ENCODE data around the gene QRICH2.
"Not testable (repeated sequence)": the region's sequence is repeated elsewhere in the genome, so short reads cannot be mapped to it uniquely, and the experiment has no call there.

Gene QRICH2, protein sequence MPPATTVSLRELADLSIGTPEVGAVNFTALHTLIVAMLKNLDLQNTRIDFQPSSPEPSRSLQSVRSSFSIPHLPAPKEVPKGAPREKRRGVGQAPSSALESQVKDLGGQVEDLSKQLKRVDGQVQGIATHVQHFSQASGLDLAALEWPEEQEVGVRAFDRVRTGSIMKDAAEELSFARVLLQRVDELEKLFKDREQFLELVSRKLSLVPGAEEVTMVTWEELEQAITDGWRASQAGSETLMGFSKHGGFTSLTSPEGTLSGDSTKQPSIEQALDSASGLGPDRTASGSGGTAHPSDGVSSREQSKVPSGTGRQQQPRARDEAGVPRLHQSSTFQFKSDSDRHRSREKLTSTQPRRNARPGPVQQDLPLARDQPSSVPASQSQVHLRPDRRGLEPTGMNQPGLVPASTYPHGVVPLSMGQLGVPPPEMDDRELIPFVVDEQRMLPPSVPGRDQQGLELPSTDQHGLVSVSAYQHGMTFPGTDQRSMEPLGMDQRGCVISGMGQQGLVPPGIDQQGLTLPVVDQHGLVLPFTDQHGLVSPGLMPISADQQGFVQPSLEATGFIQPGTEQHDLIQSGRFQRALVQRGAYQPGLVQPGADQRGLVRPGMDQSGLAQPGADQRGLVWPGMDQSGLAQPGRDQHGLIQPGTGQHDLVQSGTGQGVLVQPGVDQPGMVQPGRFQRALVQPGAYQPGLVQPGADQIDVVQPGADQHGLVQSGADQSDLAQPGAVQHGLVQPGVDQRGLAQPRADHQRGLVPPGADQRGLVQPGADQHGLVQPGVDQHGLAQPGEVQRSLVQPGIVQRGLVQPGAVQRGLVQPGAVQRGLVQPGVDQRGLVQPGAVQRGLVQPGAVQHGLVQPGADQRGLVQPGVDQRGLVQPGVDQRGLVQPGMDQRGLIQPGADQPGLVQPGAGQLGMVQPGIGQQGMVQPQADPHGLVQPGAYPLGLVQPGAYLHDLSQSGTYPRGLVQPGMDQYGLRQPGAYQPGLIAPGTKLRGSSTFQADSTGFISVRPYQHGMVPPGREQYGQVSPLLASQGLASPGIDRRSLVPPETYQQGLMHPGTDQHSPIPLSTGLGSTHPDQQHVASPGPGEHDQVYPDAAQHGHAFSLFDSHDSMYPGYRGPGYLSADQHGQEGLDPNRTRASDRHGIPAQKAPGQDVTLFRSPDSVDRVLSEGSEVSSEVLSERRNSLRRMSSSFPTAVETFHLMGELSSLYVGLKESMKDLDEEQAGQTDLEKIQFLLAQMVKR (N-terminal part only)

DNA sequence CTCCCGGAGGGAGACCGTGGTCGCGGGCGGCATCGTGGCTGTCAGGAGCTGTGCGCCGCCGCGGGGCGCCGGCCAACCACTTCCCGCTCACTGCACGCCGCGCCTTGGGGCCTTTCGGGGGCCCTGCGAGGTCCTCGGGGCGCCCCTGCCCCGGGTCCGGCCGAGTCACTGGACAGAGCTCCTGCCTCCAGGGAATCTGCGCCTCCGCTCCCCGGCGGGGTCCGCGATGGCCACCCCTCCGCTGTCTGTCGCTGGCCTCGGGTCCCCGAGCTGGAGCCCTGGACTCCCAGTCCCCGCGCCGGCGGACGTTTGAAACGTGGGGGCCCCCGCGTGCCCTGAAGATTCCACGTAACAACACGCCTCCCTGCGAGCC is at the start of gene QRICH2:
Gene QRICH2 (minus strand): TSS at position 311 of the 373 bp plus-strand sequence. CDS start 278 bp downstream, at position 33.
- DNase-seq: no peak

DNA sequence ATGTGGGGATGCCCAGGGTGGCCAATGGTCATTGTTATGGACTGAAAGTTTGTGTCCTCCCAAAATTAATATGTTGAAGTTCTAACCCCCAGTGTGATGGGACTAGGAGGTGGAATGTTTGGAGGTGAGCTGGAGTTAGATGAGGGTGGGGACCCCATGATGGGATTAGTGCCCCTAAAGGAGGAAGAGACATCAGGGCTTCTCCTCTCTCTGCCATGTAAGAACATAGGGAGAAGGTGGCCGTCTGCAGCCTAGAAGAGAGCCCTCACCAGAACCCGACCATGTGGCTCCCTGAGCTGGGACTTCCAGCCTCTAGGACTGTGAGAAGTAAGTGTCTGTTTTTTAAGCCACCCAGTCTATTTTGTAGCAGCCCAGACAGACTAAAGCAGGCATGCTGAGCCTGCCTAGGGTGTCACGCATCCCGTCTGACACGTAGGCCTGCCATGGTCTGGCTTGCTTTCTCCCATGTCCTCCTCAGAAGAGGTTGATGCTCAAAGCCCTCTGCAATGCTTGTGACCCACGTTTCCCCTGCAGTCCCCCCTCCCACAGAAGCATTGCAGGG is 49.6 kb upstream of the QRICH2 start:
- DNase-seq: no peak

DNA sequence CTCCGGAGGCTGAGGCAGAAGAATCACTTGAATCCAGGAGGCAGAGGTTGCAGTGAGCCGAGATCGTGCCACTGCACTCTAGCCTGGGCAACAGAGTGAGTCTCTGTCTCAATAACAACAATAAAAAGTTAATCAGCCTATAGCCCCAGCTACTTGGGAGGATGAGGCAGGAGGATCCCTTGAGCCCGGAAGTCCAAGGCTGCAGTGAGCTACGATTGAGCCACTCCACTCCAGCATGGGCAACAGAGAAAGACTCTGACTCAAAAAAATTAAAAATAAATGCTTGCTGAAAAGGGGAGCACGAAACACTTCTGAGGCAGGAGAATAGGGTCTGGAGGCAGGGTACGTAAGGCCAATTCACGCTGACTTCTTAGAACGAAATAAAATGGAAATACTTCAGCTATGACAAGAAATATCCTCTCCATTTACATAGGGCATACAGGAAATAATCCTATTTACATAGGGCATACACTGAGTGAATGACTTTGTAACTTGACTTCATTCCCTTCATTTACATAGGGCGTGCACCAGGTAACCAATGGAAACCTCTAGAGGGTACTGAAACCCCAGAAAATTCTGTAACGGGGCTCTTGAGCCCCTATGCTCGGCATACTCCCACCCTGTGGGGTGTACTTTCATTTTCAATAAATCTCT is 48.9 kb upstream of the QRICH2 start:
- no peak for DNase-seq

DNA sequence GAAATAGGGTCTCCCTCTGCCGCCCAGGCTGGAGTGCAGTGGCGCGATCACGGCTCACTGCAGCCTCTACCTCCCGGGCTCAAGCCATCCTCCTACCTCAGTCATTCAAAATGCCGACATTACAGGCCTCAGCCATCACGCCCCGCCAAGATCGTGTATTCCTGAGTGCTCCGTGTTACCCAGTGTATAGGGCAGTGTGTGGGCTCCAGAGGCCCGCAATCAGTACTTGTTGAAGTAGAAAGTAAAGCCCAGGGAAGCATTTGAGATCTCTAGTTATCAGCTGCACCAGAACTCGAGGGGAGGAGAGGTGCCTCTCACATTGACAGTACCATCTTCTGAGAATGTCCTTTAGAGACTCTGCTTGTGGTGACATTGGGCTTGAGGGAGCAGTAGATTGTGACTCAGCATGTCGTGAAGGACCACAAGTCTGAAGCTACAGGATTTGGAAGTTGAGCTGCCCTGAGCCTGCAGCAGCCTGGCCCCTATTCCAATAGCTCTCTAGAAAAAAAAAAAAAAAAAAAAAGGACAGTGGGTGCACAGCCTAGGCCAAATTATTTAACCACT is 46.8 kb upstream of the QRICH2 start:
- DNase-seq: no peak

DNA sequence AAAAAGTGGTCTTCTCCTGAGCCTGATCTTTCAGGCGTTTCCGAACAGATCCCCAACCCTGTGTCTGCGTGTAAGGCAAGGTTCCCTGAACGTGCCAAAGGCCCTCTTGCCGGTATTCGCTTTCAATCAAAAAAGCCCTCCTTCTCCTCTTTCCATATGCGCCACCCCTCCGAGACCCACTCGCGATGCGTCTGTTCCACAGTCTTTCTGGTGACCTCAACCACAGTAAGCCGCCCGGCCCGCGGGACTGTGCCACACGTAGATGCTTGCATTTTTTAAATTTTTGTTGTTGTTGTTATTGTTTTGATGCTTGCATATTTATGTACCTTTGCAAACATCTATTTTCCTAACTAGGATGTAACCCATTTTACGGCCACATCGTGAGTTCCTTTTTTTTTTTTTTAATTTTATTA is 46.2 kb upstream of the QRICH2 start:
- DNase-seq: no peak

DNA sequence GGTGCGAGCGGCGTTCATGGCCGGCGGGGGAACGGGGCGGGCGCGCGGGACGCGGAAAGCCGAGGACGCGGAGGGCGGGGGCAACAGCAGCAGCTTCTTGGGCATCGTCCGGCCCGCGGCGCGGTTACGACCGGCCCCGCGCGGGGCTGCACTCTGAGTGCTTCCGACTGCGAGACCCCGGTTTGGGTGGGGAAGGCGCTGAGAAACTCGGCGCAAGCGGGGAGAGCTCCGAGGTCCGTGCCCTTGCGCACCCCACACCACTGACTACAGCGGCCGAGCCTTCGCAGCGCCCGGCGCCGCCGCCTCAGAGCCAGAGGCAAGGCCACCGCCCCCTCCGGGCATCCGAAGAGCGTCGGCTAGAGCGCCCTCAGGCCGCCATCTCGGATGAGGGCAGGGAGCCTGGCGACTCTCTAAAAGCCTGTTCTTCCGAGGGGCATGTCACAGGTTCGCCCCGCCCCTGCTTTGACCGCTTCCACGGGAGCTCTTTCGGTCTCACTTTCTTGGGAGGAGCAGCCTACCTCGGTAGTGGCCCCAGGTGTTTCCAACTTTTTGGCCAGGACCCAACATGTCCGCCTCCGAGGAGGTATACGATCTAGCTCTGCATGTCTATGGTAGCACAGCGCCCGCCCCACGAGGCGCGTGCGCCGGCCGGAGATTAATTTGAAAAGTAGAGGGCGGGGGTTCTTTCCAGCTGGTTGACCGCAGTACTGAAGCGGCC is 45.7 kb upstream of the QRICH2 start, which contains the start of gene PRPSAP1:
Gene PRPSAP1 (minus strand): TSS at position 318 of the 718 bp plus-strand sequence. CDS start 213 bp downstream, at position 105.
- peak; percentile 97 for DNase-seq

DNA sequence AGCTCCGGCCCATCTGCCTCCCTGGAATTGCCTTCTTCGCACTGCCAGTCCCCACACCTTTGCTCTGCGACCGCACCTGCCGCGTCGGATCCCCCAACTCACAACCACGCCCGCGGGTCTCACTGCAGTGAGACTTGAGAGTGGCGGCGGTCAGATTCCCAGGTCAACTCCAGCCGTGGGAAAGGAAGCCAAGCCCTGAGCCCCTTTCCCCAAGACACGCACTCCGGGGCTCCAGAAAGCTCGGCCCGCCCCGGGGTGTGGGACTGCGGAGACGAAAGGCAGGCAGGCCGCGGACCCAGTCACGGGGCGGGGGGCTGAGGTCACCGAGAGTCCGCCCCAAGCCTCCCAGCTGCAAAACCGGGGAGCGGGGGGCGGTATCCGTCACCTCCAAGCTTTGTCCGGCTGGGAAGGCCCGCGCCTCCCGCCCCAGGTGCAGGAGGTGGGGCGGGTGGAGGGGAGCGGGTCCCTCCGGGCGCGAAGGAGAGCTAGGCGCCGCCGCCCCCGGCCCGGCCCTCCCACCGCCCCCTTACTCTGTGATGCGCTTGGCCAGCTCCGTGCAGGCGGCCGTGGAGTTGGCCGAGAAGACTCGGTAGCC is 45.0 kb upstream of the QRICH2 start:
- no peak for DNase-seq

DNA sequence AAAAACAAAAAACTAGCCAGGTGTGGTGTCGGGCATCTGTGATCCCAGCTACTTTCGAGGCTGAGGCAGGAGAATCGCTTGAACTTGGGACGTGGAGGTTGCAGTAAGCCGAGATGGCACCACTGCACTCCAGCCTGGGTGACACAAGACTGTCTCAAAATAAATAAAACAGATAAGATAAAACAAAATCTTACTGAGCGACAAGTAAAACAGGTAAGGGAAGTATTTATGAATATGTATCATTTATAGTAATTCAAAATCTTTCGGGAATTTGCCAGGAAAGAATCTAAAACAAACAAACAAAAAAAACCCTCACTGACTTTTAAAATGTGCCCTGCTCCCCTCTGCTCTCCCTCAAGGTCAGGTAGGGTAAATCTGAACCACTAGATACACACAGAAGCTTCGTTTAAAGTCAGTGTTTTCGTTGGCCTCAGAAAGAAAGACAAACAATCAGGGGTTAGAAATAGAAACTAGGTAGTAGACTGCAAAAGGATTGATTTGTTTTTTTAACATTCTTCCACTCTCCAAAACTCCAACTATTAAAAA is 43.5 kb upstream of the QRICH2 start:
- DNase-seq: no peak

DNA sequence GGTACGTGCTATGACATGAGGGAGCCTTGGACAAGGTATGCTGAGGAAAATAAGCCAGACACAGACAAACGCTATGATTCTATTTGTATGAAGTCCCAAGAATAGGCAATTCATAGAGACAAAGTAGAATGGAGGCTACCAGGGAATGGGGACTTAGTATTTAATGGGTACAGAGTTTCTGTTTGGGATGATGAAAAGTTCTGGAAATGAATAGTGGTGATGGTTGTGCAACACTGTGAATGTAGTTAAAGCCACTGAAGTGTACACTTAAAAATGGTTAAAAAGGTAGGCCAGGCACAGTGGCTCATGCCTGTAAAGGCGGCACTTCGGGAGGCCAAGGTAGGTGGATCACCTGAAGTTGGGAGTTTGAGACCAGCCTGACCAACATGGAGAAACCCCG is 42.4 kb upstream of the QRICH2 start:
- no peak for DNase-seq

DNA sequence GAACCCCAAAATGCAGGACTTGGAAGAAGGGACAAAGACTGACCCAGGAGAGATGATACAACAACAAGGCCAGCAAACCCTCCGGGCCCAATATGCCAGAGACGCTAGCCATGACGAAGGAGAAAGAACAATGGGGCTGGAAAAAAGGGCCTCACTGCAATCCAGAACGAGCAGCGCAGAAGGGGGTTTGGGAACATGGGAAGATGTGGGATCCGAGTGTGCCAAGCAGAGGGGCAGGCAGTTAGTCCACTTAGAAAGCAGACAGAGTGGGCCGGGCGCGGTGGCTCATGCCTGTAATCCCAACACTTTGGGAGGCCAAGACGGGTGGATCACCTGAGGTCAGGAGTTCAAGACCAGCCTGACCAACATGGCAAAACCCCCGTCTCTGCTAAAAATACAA is 38.9 kb upstream of the QRICH2 start:
- not testable (repeated sequence) for DNase-seq

DNA sequence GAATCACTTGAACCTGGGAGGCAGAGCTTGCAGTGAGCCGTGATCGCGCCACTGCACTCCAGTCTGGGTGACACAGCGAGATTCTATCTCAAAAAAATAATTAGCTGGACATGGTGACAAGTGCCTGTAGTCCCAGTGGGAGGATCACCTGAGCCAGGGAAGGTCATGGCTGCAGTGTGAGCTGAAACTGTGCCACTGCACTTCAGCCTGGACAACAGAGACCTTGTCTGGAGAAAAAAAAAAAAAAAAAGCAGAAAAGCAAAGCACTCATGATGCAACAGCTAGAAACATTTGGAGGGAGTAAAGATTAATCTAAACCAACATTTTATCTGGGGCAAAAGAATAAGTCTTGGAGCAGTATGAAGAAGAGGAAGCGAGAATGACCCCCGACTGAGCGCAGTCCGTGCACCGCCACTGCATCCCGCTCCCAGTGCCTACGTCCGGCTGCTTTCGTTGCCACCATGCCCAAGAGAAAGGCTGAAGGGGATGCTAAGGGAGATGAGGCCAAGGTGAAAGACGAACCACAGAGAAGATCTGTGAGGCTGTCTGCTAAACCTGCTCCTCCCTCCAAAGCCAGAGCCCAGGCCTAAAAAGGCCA is 37.4 kb upstream of the QRICH2 start:
- DNase-seq: no peak

DNA sequence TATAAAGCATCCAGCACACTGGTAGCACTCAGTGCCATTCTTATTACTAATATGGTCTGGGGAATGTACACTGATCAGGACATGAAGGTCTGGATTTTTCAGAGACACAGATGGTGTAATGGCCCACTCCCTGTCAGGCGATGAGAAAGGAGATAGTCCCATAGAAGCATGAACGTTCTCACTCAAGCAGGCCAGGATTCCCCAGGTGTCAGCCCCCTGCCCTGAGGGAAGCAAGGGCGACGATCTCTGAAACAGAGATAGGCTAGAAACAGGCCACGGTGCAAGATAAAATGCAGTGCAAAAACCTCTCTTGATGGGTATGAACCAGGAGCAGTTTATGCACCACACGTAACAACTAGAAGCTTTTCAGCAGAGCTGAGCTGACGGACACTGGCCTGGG is 35.0 kb upstream of the QRICH2 start:
- DNase-seq: no peak

DNA sequence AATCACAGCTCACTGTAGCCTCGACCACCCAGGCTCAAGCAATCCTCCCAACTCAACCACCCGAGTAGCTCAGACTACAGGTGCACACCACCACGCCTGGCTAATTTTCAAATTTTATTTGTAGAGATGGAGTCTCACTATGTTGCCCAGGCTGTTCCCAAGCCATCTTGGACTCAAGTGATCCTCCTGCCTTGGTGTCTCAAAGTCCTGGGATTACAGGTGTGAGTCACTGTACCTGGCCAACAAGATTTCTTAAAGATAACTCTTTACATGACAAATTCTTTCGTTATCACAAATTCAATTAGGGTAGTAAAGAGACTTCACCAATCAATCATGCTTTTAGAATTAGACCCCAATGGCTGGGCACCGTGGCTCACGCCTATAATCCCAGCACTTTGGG is 33.2 kb upstream of the QRICH2 start:
- DNase-seq: no peak

DNA sequence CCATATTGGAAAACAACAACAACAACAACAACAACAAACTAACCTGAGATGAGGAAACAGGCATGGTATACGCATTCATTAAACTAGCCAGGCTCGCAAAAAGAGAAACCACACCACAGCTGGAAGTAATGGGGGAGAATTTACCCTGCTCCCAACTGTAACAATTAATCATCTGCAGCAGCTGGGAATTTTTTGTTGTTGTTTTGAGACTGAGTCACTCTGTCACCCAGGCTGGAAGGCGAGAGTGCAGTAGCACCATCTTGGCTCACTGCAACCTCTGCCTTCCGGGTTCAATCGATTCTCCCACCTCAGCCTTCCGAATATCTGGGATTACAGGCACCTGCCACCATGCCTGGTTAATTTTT is 29.3 kb upstream of the QRICH2 start:
- no peak for DNase-seq

DNA sequence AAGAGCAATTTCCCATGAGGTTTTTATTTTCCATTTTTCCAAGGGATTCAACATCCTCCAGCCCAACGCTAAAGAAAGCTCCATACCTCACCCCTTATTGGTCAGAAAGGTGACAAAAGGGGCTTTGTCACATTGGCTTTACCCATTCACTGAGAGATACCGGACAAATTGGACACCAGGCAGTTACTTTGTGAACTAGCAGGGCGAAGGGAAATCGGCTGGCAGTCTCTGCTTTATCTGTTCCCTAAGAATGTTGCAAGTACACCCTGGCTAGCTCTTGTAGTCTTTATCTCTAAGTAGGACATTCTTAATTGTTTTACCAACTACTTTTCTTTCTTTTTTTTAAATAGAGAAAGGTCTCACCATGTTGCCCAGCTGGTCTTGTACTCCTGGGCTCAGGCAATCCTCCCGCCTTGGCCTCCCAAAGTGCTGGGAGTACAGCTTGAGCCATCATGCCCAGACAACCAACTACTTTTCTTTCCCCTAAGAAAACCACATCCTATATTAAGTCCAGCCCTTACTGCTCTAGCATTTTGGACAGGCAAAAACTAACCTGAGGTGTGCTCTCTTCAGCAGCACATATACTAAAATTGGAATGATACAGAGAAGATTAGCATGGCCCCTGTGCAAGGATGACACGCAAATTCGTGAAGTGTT is 28.8 kb upstream of the QRICH2 start:
- no peak for DNase-seq

DNA sequence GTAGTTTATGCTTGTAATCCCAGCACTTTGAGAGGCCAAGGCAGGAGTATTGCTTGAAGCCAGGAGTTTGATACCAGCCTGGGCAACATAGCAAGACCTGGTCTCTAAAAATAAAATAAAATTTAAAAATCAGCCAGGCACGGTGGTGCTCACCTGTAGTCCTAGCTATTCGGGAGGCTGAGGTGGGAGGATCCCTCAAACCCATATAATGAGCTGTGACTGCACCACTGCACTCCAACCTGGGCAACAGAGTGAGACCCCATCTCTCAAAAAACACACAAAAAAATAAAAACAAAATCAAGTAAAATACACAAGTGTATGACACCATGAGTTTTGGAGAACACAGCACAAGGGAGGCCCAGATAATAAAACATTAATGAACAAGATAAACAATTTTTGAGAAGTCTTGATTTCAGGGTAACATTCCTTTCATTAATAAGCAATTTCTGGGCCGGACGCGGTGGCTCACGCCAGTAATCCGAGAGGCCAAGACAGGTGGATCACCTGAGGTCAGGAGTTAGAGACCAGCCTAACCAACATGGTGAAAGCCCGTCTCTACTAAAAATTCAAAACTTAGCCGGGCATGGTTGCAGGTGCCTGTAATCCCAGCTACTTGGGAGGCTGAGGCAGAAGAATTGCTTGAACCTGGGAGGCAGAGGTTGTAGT is 27.8 kb upstream of the QRICH2 start:
- DNase-seq: no peak

DNA sequence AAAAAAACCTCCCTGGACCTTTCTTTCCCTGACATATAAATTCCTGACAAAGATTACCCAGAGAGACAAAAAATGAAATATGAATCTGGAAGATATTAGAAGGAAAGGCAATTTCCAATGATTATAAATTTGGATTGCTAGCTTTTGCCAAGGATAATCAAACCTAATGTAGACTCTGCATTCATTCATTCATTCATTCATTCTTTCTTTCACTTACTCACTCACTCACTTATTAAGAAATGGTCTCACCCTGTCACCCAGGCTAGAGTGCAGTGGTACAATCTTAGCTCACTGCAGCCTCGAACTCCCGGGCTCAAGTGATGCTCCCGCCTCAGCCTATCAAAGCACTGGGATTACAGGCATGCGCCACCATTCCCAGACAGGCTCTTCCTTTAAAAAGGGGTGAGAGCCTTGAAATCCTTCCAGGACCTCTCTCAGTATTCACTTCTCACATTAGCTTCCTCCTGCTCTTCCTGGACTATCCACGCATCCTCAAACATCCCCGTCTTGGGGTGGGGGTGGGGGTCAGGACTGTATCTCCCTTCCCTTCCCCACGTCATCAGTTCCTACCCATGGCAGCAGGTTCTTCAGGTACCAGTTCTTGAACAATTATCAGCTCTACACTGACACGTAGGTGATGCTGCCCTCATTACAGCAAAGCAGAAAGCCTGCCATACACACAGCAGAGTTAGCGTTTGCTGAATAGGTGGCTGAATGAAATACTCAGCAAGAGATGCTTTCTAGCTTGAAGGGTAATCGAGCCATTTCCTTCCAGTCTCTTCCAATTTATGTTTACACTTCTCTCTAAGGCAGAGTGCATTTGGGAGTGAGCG is 25.8 kb upstream of the QRICH2 start:
- no peak for DNase-seq

DNA sequence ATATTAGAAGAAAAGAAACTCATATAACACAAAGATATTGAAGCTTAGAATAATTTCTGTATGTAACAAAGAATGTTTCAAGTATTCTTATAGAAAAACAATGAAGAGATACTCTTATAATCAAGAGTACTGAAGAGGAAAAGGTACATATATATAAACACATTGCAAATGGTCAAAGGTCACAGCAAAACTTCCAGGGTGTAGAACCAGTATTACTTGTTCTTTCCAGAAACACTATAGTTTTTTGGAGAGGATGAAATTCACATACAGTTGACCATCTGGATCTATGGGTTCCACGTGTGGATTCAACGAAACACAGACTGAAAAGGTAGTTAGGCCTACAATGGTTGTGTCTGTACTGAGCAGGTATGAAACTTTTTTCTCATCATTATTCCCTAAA is 23.0 kb upstream of the QRICH2 start:
- no peak for DNase-seq
